Psoas muscle (tissue), 8 donors: Measurements from ENCODE around the gene CTR9. TPM values are rescaled to one million over a fixed set of nuclear protein-coding genes. Genes with fewer than 3 reads are reported as not detected.

Experiments
- ATAC-seq, 4 donors: fragments of 200-7000 bp; cut with Tn5 transposase; one replicate each; pipeline ENCODE4 v1.9.1; 2020; ENCODE audit warnings: moderate library complexity in 3 of 4, mild to moderate bottlenecking in 2 of 4
- DNase-seq, 2 donors: peaks; one replicate each; pipeline ENCODE4 v3.0.0-alpha.2; 2020
- H3K27ac ChIP-seq: fragments of 200-600 bp; one replicate; pipeline ENCODE4 v1.8.0; 2022
- H3K27me3 ChIP-seq, 3 donors: fragments of 200-600 bp in 1 of 3; one replicate each; pipeline versions ENCODE4 v1.6.1 to v1.8.0; 2013 to 2022; ENCODE audit warnings: low read length in 2 of 3, mild to moderate bottlenecking in 2 of 3, moderate library complexity in 1 of 3; ENCODE audit not compliant: insufficient read depth in 3 of 3
- H3K36me3 ChIP-seq, 2 donors: fragments of 200-600 bp in 1 of 2; one replicate each; pipeline versions ENCODE4 v1.6.1 to v1.8.0; 2013 to 2022; ENCODE audit warnings: low read depth in 1 of 2, mild to moderate bottlenecking in 1 of 2, moderate library complexity in 1 of 2; ENCODE audit not compliant: insufficient read depth in 1 of 2
- H3K4me1 ChIP-seq: fragments of 200-600 bp; one replicate; pipeline ENCODE4 v1.8.0; 2022
- H3K4me3 ChIP-seq: fragments of 200-600 bp; one replicate; pipeline ENCODE4 v1.8.0; 2022; ENCODE audit warnings: mild to moderate bottlenecking
- H3K9me3 ChIP-seq: fragments of 200-600 bp; one replicate; pipeline ENCODE4 v1.8.0; 2022
- WGBS, 3 donors: extraction: QIAGEN DNeasy Blood & Tissue Kit; methylation state at CpG; one replicate each; pipeline versions ENCODE4 v1.1.6 to v1.1.7; 2013; 5-methylcytosine and 5-hydroxymethylcytosine counted together
- intact Hi-C, 2 donors: fragments of 100-400 bp; cut with DNase I; formaldehyde crosslinking; loops; one replicate each; pipeline versions ENCODE4 v1.11.0 to v1.14.2; 2022
- polyA plus RNA-seq, 3 donors: library from polyadenylated mRNA; stranded (reverse); fragments of 200-250 nt; gene quantifications; one replicate each; pipeline ENCODE4 v1.2.3, GENCODE V29; 2013
- total RNA-seq, 4 donors: library from RNA; stranded (reverse); fragmentation: NEBNext Ultra II Directional in 2 of 4; extraction: Animal tissue kit (Norgen Biotek cat#: 25700) in 2 of 4; gene quantifications; one replicate each; pipeline versions ENCODE4 v1.2.1 to v1.2.4, GENCODE V29; 2021 to 2023
- TF ChIP-seq, protein P1 (sequence below): fragments of 200-600 bp; IDR thresholded peaks from one replicate; pipeline ENCODE4 v1.8.0; 2022; ENCODE audit warnings: antibody characterized with exemption
- donor health status: healthy with polysubstance abuse.
- donor health status: DM: no; HTN: no; CAD: no; lungs with moderate emphysema.
- donor health status: Bipolar disorder and iron deficiency.
- donor health status: healthy.
- donor health status: DM: yes; HTN: yes; CAD: no.
- donor health status: DM: no; HTN: no; CAD: no.
- donor health status: DM: no; HTN: no; CAD: no.
- donor health status: DM: yes; HTN: yes; CAD: no.

The CTR9 gene
- total and polyA plus RNA-seq, 7 donors = 16.4 to 41.6 (median 22.4) TPM

DNA sequence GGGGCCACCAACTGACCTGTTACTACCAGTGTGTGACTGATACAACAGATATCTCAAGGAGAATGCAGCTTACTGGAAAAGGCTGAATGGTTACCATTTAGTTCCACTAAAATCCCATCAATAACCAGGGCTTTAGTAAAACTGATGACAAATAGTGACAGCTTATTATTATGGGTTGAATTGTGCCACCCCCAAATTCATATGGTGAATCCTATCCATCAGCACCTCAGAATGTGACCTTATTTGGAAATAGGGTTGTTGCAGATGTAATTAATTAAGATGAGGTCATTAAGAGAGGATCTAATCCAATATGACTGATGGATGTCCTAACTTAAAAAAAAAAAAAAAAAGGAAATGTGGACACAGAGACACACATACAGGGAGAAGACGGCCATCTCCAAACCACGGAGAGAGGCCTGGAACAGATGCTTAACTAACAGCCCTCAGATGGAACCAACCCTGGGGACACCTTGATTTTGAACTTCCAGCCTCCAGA, 30.1 kb upstream of the CTR9 start:
- Histone ChIP-seq H3K36me3 (no peaks in the 10 kb centered on the region), H3K4me3 (no peak overlapping the region), H3K27ac (no peak overlapping the region), H3K9me3 (no peaks in the 10 kb centered on the region), H3K27me3 (no peaks in the 10 kb centered on the region), H3K4me1 (no peaks in the 10 kb centered on the region)
- ATAC-seq (no peak), DNase-seq (no peak)
- TF ChIP-seq, protein P1, sequence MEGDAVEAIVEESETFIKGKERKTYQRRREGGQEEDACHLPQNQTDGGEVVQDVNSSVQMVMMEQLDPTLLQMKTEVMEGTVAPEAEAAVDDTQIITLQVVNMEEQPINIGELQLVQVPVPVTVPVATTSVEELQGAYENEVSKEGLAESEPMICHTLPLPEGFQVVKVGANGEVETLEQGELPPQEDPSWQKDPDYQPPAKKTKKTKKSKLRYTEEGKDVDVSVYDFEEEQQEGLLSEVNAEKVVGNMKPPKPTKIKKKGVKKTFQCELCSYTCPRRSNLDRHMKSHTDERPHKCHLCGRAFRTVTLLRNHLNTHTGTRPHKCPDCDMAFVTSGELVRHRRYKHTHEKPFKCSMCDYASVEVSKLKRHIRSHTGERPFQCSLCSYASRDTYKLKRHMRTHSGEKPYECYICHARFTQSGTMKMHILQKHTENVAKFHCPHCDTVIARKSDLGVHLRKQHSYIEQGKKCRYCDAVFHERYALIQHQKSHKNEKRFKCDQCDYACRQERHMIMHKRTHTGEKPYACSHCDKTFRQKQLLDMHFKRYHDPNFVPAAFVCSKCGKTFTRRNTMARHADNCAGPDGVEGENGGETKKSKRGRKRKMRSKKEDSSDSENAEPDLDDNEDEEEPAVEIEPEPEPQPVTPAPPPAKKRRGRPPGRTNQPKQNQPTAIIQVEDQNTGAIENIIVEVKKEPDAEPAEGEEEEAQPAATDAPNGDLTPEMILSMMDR = no peak
- intact Hi-C loops = no loop called here
- 87 to 95% (median 94%) methylated on average over 2 of the region's 2 CpGs for WGBS, 3 donors

DNA sequence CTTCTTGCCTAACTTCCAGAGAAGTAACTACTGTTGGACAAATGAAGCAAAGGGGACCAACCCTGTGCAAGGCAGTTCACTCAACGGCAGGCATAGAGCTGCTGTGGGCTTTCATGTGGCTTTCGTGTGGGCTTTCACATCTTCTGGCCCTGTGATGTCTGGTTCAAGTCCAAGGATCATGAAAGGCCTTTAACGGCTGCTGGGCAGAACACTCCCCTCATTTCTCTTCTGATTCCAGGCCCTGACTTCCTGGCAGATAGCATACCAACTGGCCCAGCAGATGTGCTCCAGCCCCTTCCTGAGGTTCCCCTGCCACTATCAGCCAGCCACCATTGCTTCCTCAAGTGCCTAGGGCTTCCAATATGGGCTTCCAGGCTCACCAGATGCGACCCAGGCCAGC, 28.7 kb upstream of the CTR9 start:
- Histone ChIP-seq H3K4me3 (no peak overlapping the region), H3K27me3 (no peaks in the 10 kb centered on the region), H3K4me1 (no peaks in the 10 kb centered on the region), H3K27ac (no peak overlapping the region), H3K36me3 (no peaks in the 10 kb centered on the region), H3K9me3 (no peaks in the 10 kb centered on the region)
- DNase-seq (no peak), ATAC-seq (no peak)
- TF ChIP-seq, protein P1 = no peak
- intact Hi-C loops = no loop called here
- WGBS, 3 donors = 63 to 71% (median 66%) methylated on average over 4 of the region's 4 CpGs

DNA sequence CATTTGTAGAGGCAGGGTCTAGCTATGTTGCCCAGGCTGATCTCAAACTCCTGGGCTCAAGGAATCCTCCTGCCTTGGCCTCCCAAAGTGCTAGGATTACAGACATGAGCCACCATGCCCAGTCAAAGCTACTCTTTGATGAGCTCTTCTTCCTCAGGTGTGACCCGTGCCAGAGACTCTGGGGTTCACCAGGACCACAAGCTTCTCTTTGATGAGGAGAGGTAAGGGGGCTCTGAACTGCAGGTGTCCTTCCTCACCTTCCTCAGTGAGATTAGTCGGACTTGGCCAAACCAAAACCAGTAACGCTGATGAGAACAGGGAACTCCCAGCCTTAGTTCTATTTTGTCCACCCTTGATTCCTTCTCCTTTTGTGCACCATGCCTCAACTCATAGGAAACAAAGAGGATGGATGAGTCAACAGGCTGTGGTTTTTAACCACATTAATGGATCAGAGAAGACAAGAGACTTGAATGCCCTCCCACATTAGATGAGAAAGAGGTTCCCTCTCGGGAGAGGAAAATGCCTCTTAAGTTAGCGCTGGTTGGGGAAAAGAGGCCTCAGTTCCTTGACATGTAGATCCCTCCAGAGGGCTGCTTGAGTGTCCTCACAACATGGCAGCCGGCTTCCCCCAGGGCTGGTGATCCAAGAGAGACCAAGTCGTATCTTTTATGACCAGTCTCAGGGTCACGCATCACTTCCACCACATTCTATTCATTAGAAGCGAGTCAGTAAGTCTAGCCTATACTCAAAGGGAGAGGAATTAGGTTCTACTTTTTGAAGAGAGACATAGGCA, 25.7 kb upstream of the CTR9 start:
- WGBS, 3 donors = 88 to 90% (median 89%) methylated on average over 9 of the region's 9 CpGs

DNA sequence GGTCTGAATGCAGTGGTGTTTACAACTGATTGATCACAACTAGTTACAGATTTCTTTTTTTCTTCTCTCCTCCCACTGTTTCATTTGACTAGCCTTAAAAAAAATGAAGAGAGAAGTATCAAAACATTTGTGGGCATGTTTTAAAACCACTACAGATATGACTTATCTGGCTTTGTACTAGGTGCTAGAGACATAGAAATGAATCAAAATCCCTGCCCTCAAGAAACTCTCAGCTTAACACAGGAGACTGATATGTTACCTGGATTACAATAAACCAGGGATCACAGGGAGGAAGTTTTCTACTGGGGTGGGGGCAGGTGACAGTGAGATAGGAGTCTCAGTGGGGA, 25.2 kb upstream of the CTR9 start:
- Histone ChIP-seq H3K4me1 (no peaks in the 10 kb centered on the region), H3K36me3 (no peaks in the 10 kb centered on the region), H3K27me3 (no peaks in the 10 kb centered on the region), H3K4me3 (no peak overlapping the region), H3K9me3 (no peaks in the 10 kb centered on the region), H3K27ac (no peak overlapping the region)
- DNase-seq = no peak
- no peak for ATAC-seq
- TF ChIP-seq, protein P1 = no peak
- intact Hi-C loops = loop anchor here in 1 of 2 donors (5.0 kb wide), 1 partner anchor 69 kb away; no protein-coding TSS in a partner anchor

More for the DNA sequence above, 25.7 kb upstream of the CTR9 start:
- DNase-seq (no peak), ATAC-seq (no peak)
- Histone ChIP-seq H3K27ac (no peak overlapping the region), H3K4me3 (no peak overlapping the region), H3K27me3 (no peaks in the 10 kb centered on the region), H3K4me1 (no peaks in the 10 kb centered on the region), H3K36me3 (no peaks in the 10 kb centered on the region), H3K9me3 (no peaks in the 10 kb centered on the region)
- intact Hi-C loops = loop anchor here in 1 of 2 donors (5.0 kb wide), 1 partner anchor 68 kb away; no protein-coding TSS in a partner anchor
- TF ChIP-seq, protein P1 = no peak
